A673 (cell line): ENCODE data around the gene KRT72.

Experiments used
- CTCF ChIP-seq: fragments of 300-800, 200-600 bp; sonication (generic); conservative IDR thresholded peaks from 2 replicates; pipeline ENCODE4 v1.5.1; 2017; ENCODE audit warnings: low read depth, mild to moderate bottlenecking, antibody characterized with exemption, low read length, moderate library complexity, mixed read lengths
- EZH2 ChIP-seq: fragments of 200-600 bp; sonication (generic); IDR thresholded peaks from 2 replicates; pipeline ENCODE4 v1.6.1; 2017; ENCODE audit warnings: borderline replicate concordance, low read depth, mild to moderate bottlenecking, mixed read lengths, antibody characterized with exemption, low read length; ENCODE audit not compliant: poor library complexity, severe bottlenecking

GRCh38 chr12:52636189-52636588 lies 34.9 kb upstream of the KRT72 start:
- TF ChIP-seq EZH2, result no peak
- no peak for TF ChIP-seq CTCF
